HepG2 (cell line): ENCODE data around the gene C10orf90. TPM values are rescaled to one million over a fixed set of nuclear protein-coding genes. Genes with fewer than 3 reads are reported as not detected.

Source experiments
- ATAC-seq: fragments of 200-7000 bp; cut with Tn5 transposase; 3 replicates; pipeline ENCODE4 v1.9.1; 2020; ENCODE audit warnings: mild to moderate bottlenecking, moderate library complexity
- BruUV-seq: library from RNA; stranded (reverse); fragments of 400-500 nt; replicated peaks from 2 replicates; lab custom pipeline; 2021; lab: Mats Ljungman, UMichigan
- CTCF ChIA-PET: fragments of 300-600 bp; formaldehyde crosslinking; extraction: SDS; loops from one replicate; lab custom pipeline; 2021; ENCODE audit warnings: low total read pairs, inconsistent platforms, low intra/inter-chr PET ratio; lab: Yijun Ruan, JAX
- POLR2A ChIA-PET: fragments of 350-600 bp; sonication (Branson Sonifier 250); formaldehyde crosslinking; loops from one replicate; lab custom pipeline; 2020; ENCODE audit warnings: antibody characterized with exemption, inconsistent platforms; lab: Yijun Ruan, JAX
- DNase-seq: peaks from one replicate; pipeline ENCODE4 v3.0.0-alpha.2; 2015; ENCODE audit warnings: low spot score
- FAIRE-seq: peaks from 3 replicates; lab custom pipeline; 2011; peaks lifted over from hg19 to GRCh38; lab: Jason Lieb, UNC
- H2AFZ ChIP-seq: one replicate; pipeline ENCODE4 v1.6.1; 2011; ENCODE audit warnings: low read length, inconsistent platforms
- H3K27ac ChIP-seq: fragments of 300-600 bp; 3 replicates; pipeline ENCODE4 v1.8.0; 2011; ENCODE audit warnings: mixed run types, mild to moderate bottlenecking, mixed read lengths, low read length, inconsistent platforms; ENCODE audit not compliant: insufficient read depth; ENCODE audit errors: extremely low read length
- H3K27me3 ChIP-seq, 2 experiments: fragments of 200-600 bp in 1 of 2; 2 replicates in 1 of 2; 3 replicates in 1 of 2; pipeline versions ENCODE4 v1.6.0 to v1.8.0; 2011; ENCODE audit warnings: low read length in 2 of 2, mild to moderate bottlenecking in 2 of 2, moderate library complexity in 2 of 2, inconsistent platforms in 1 of 2; ENCODE audit not compliant: insufficient read depth in 2 of 2, control insufficient read depth in 1 of 2
- H3K36me3 ChIP-seq, 2 experiments: fragments of 200-600 bp in 1 of 2; replicated peaks in 1 of 2; 2 replicates in 1 of 2; 3 replicates in 1 of 2; pipeline versions ENCODE4 v1.5.1 to v1.8.0; 2011; ENCODE audit warnings: low read length in 2 of 2, inconsistent platforms in 1 of 2; ENCODE audit not compliant: insufficient read depth in 2 of 2, control insufficient read depth in 1 of 2
- H3K4me1 ChIP-seq: 2 replicates; pipeline ENCODE4 v1.5.1; 2012; ENCODE audit warnings: low read length, inconsistent platforms; ENCODE audit not compliant: insufficient read depth
- H3K4me2 ChIP-seq: 2 replicates; pipeline ENCODE4 v1.6.0; 2011; ENCODE audit warnings: low read depth, low read length, inconsistent platforms
- H3K4me3 ChIP-seq, 3 experiments: fragments of 200-600 bp in 1 of 3; sonication (generic), shearing (Covaris generic) in 1 of 3; replicated peaks in 1 of 3; 2 replicates each; pipeline ENCODE4 v1.5.1; 2011 to 2016; ENCODE audit warnings: low read length in 3 of 3, inconsistent platforms in 2 of 3, low read depth in 2 of 3, mild to moderate bottlenecking in 2 of 3, control low read depth in 1 of 3, mixed read lengths in 1 of 3; ENCODE audit not compliant: insufficient read depth in 1 of 3
- H3K79me2 ChIP-seq: one replicate; pipeline ENCODE4 v1.6.1; 2011; ENCODE audit warnings: low read length, inconsistent platforms; ENCODE audit not compliant: insufficient read depth
- H3K9ac ChIP-seq: 2 replicates; pipeline ENCODE4 v1.6.0; 2011; ENCODE audit warnings: mild to moderate bottlenecking, low read depth, low read length, inconsistent platforms; ENCODE audit not compliant: insufficient read depth
- H3K9me3 ChIP-seq: 2 replicates; pipeline ENCODE4 v1.5.1; 2012; ENCODE audit warnings: mild to moderate bottlenecking, low read length
- H4K20me1 ChIP-seq: 2 replicates; pipeline ENCODE4 v1.6.0; 2011; ENCODE audit warnings: inconsistent platforms, mild to moderate bottlenecking, low read length, moderate library complexity; ENCODE audit not compliant: insufficient read depth
- CBX5 ChIP-seq: sonication (generic); formaldehyde crosslinking; IDR thresholded peaks from 2 replicates; pipeline ENCODE4 v1.4.0; 2020; ENCODE audit warnings: missing genetic modification reagents, borderline replicate concordance
- CC2D1A ChIP-seq: sonication (generic); formaldehyde crosslinking; IDR thresholded peaks from 2 replicates; pipeline ENCODE4 v1.8.1; 2023; ENCODE audit warnings: mild to moderate bottlenecking, missing genetic modification reagents
- HMGA1 ChIP-seq: sonication (generic); formaldehyde crosslinking; conservative IDR thresholded peaks from 2 replicates; pipeline ENCODE4 v1.4.0; 2020; ENCODE audit warnings: missing genetic modification reagents
- PREB ChIP-seq: sonication (generic); formaldehyde crosslinking; IDR thresholded peaks from 2 replicates; pipeline ENCODE4 v1.4.0; 2020; ENCODE audit warnings: missing genetic modification reagents
- SAP130 ChIP-seq: IDR thresholded peaks from 2 replicates; pipeline ENCODE4 v1.6.1; 2016; ENCODE audit warnings: low read depth
- SOX6 ChIP-seq, 2 experiments: fragments of 450-650 bp in 1 of 2; sonication (generic) in 1 of 2; formaldehyde crosslinking in 1 of 2; IDR thresholded peaks; 2 replicates each; pipeline versions ENCODE4 v1.4.0 to v1.6.1; 2017 to 2020; ENCODE audit warnings: antibody characterized with exemption in 1 of 2, mild to moderate bottlenecking in 1 of 2, missing genetic modification reagents in 1 of 2
- SP4 ChIP-seq: sonication (generic); formaldehyde crosslinking; IDR thresholded peaks from 2 replicates; pipeline ENCODE4 v1.8.1; 2023; ENCODE audit warnings: mild to moderate bottlenecking, missing genetic modification reagents
- TCF12 ChIP-seq, 2 experiments: fragments of 450-650 bp in 1 of 2; sonication (generic) in 1 of 2; formaldehyde crosslinking in 1 of 2; IDR thresholded peaks; 2 replicates each; pipeline versions ENCODE4 v1.6.1 to v1.8.0; 2017 to 2022; ENCODE audit warnings: antibody characterized with exemption in 1 of 2, mild to moderate bottlenecking in 1 of 2, missing genetic modification reagents in 1 of 2, moderate library complexity in 1 of 2
- ZBTB34 ChIP-seq: sonication (generic); formaldehyde crosslinking; IDR thresholded peaks from 2 replicates; pipeline ENCODE4 v1.8.0; 2022; ENCODE audit warnings: mild to moderate bottlenecking, missing genetic modification reagents
- ZFP37 ChIP-seq: sonication (generic); formaldehyde crosslinking; IDR thresholded peaks from 2 replicates; pipeline ENCODE4 v1.4.0; 2020; ENCODE audit warnings: missing genetic modification reagents, borderline replicate concordance
- ZFYVE20 ChIP-seq: sonication (generic); formaldehyde crosslinking; IDR thresholded peaks from 2 replicates; pipeline ENCODE4 v1.8.0; 2023; ENCODE audit warnings: low read depth, mild to moderate bottlenecking, moderate library complexity, missing genetic modification reagents, borderline replicate concordance
- ZKSCAN8 ChIP-seq: IDR thresholded peaks from 2 replicates; pipeline ENCODE4 v1.6.1; 2016; ENCODE audit warnings: borderline replicate concordance, missing genetic modification reagents, missing compliant biosample characterization
- ZNF251 ChIP-seq: sonication (generic); formaldehyde crosslinking; IDR thresholded peaks from 2 replicates; pipeline ENCODE4 v1.9.0; 2021; ENCODE audit warnings: mild to moderate bottlenecking, missing genetic modification reagents
- ZNF563 ChIP-seq: sonication (generic); formaldehyde crosslinking; IDR thresholded peaks from 2 replicates; pipeline ENCODE4 v1.8.0; 2022; ENCODE audit warnings: mild to moderate bottlenecking, moderate library complexity, missing genetic modification reagents
- ZNF670 ChIP-seq: sonication (generic); formaldehyde crosslinking; IDR thresholded peaks from 2 replicates; pipeline ENCODE4 v1.8.0; 2022; ENCODE audit warnings: mild to moderate bottlenecking, missing genetic modification reagents, borderline replicate concordance
- WGBS: methylation state at CpG from one replicate; pipeline ENCODE4 v1.1.6; 2017; ENCODE audit warnings: low lambda C conversion rate; 5-methylcytosine and 5-hydroxymethylcytosine counted together
- in situ Hi-C: cut with HindIII; loops from 2 replicates; pipeline ENCODE4 v1.10.0; 2017; ENCODE audit warnings: low pct_unique_long_range_greater_than_20kb; ENCODE audit not compliant: extremely low pct_ligation_motif_present
- intact Hi-C: fragments of 100-400 bp; cut with micrococcal nuclease; formaldehyde crosslinking; loops from one replicate; pipeline ENCODE4 v1.10.0; 2022; ENCODE audit not compliant: unreplicated experiment
- polyA plus RNA-seq, 8 experiments: library from polyadenylated mRNA; depleted of rRNA in 3 of 8; stranded (reverse) in 7 of 8; unstranded in 1 of 8; fragments of >200 nt; fragmentation: Illumina TruSeq in 4 of 8; extraction: Trizol in 4 of 8; gene quantifications; 2 replicates each; pipeline versions ENCODE4 v1.2.1 to v1.2.3, GENCODE V29; 2011 to 2016; ENCODE audit warnings: low read depth in 4 of 8, missing spikeins in 1 of 8, mixed read lengths in 1 of 8; ENCODE audit not compliant: insufficient read depth in 1 of 8
- total RNA-seq, 5 experiments: library from RNA; depleted of rRNA; stranded (reverse); fragments of >200 nt; fragmentation: Illumina TruSeq; extraction: Trizol; gene quantifications; 2 replicates each; pipeline ENCODE4 v1.2.3, GENCODE V29; 2016; ENCODE audit warnings: low read depth in 1 of 5

The C10orf90 gene
- total and polyA plus RNA-seq, 2 of the 13 experiments (the other 11 are each of a cell fraction or from before 2014, with no cell fraction given), result not detected

GRCh38 chr10:126568809-126569385 lies 101.6 kb downstream of the C10orf90 start:
- intact Hi-C loops, result no loop called here

More at GRCh38 chr10:126568809-126569385, 101.6 kb downstream of the C10orf90 start:
- no peak overlapping the region for H2AFZ ChIP-seq
- POLR2A ChIA-PET, result no interaction called here
- H3K9ac ChIP-seq, result no peak overlapping the region
- in situ Hi-C loops, result no loop called here
- FAIRE-seq, result no peak
- no peak overlapping the region for H3K27ac ChIP-seq
- DNase-seq, result no peak
- no peaks in the 10 kb centered on the region for H3K4me1 ChIP-seq
- BruUV-seq, result no TSS peak
- H4K20me1 ChIP-seq, result no peaks in the 10 kb centered on the region
- TF ChIP-seq HMGA1 (no peak), ZKSCAN8 (no peak), ZNF251 (CRISPR knock-in tag) (no peak), ZBTB34 (CRISPR knock-in tag) (no peak), CC2D1A (CRISPR knock-in tag) (no peak), SAP130 (CRISPR knock-in tag) (no peak), TCF12 (IDR thresholded peaks at IDR 0.05) (no peak), TCF12 (CRISPR knock-in tag; IDR thresholded peaks at IDR 0.05) (no peak), CBX5 (no peak), ZNF670 (CRISPR knock-in tag) (no peak), ZNF563 (no peak), ZFYVE20 (CRISPR knock-in tag) (no peak), SOX6 (IDR thresholded peaks at IDR 0.05) (no peak), SOX6 (CRISPR knock-in tag; IDR thresholded peaks at IDR 0.05) (no peak), SP4 (no peak), ZFP37 (CRISPR knock-in tag) (no peak), PREB (CRISPR knock-in tag) (no peak)
- TF ChIP-seq, all 625 proteins: peak for 0
- Histone ChIP-seq H3K4me2 (no peak overlapping the region), H3K4me3 (no peak overlapping the region), H3K9me3 (no peaks in the 10 kb centered on the region), H3K79me2 (no peaks in the 10 kb centered on the region), H3K36me3 (no peaks in the 10 kb centered on the region), H3K27me3 (no peaks in the 10 kb centered on the region; a peak in 1 of 5 replicates)
- WGBS, result 10% methylated on average over 7 of the region's 7 CpGs
- no peak for ATAC-seq
- CTCF ChIA-PET, result no interaction called here
